D721Med (cell line): ENCODE data around the gene NEGR1.

ENCODE experiments used
- DNase-seq: peaks from one replicate; pipeline ENCODE4 v3.0.0; 2011; ENCODE audit warnings: low spot score; ENCODE audit not compliant: insufficient read length
- FAIRE-seq: peaks from 2 replicates; lab custom pipeline; 2011; peaks lifted over from hg19 to GRCh38; lab: Jason Lieb, UNC
- CTCF ChIP-seq: IDR thresholded peaks from 2 replicates; pipeline ENCODE4 v1.5.1; 2012; ENCODE audit warnings: mild to moderate bottlenecking, control low read depth; ENCODE audit not compliant: insufficient read depth; ENCODE audit errors: missing control alignments

Gene NEGR1

GRCh38 chr1:71964188-71964587, 318.2 kb downstream of the NEGR1 start:
- TF ChIP-seq CTCF, result no peak
- no peak for DNase-seq
- FAIRE-seq, result no peak

GRCh38 chr1:71956613-71957285, 325.6 kb downstream of the NEGR1 start:
- no peak for TF ChIP-seq CTCF
- DNase-seq (no peak), FAIRE-seq (no peak)

GRCh38 chr1:71950579-71950978, 331.8 kb downstream of the NEGR1 start:
- DNase-seq (no peak), FAIRE-seq (no peak)
- no peak for TF ChIP-seq CTCF

- FAIRE-seq, result no peak
- no peak for TF ChIP-seq CTCF
- DNase-seq, result no peak
Observed at GRCh38 chr1:71949681-71950080, 332.7 kb downstream of the NEGR1 start.

- no peak for TF ChIP-seq CTCF
- FAIRE-seq, result no peak
- no peak for DNase-seq
Observed at GRCh38 chr1:71948561-71948960, 333.8 kb downstream of the NEGR1 start.

- FAIRE-seq (no peak), DNase-seq (no peak)
- no peak for TF ChIP-seq CTCF
Observed at GRCh38 chr1:71944006-71944405, 338.3 kb downstream of the NEGR1 start.

GRCh38 chr1:71940261-71940660, 342.1 kb downstream of the NEGR1 start:
- TF ChIP-seq CTCF, result no peak
- FAIRE-seq, result no peak

More at GRCh38 chr1:71940261-71940660, 342.1 kb downstream of the NEGR1 start:
- DNase-seq, result no peak
